DMS 273 treated with DMSO at 0.1 percent for 48 hours (cell line): ENCODE data around the gene RAB1B.
"Not testable (repeated sequence)": the region's sequence is repeated elsewhere in the genome, so short reads cannot be mapped to it uniquely, and the experiment has no call there.

Source experiments
- DNase-seq: peaks from one replicate; lab custom pipeline; 2025; lab: John Stamatoyannopoulos, UW

Gene RAB1B

DNA sequence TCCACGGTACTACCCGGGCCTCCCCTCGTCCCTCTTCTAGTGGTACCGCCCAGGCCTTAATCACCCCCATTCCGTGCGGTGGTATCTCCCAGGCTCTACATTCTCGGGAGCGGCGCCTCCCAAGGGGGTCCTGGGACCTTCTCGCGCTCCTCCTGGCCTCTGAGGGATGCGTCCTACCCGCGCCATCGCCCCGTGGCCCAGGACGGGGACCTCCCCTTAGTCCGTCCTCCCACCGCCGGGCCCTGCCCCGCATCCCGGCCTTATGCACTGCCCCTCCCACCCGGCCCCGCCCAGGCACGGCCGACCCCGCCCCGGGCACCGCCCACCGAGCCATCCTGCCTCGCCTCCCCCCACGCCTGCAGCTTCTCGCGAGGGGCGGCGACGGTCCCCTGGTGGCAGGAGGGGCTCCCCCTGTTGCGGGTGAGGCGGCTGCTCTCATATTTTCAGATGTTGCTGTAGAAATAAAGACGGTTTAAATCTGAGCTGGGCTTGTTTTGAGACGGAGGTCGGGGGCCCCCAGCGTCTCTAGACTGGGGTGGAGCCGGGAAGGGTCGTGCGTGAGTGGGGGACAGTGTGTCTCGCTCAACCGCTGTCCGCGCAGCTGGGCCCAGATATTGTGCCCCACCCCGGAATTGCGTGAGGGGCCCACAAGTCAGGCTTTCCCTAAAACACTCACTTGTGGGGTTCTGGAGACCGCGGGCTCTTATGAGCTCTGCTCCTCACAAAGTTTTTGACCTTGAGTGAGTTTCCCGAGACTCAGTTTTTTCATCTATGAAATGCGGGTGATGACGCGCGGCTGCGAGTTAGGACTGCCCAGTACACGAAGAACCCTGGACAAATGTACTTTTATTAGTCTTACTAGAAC is 828 bp upstream of the RAB1B start:
- no peak for DNase-seq

DNA sequence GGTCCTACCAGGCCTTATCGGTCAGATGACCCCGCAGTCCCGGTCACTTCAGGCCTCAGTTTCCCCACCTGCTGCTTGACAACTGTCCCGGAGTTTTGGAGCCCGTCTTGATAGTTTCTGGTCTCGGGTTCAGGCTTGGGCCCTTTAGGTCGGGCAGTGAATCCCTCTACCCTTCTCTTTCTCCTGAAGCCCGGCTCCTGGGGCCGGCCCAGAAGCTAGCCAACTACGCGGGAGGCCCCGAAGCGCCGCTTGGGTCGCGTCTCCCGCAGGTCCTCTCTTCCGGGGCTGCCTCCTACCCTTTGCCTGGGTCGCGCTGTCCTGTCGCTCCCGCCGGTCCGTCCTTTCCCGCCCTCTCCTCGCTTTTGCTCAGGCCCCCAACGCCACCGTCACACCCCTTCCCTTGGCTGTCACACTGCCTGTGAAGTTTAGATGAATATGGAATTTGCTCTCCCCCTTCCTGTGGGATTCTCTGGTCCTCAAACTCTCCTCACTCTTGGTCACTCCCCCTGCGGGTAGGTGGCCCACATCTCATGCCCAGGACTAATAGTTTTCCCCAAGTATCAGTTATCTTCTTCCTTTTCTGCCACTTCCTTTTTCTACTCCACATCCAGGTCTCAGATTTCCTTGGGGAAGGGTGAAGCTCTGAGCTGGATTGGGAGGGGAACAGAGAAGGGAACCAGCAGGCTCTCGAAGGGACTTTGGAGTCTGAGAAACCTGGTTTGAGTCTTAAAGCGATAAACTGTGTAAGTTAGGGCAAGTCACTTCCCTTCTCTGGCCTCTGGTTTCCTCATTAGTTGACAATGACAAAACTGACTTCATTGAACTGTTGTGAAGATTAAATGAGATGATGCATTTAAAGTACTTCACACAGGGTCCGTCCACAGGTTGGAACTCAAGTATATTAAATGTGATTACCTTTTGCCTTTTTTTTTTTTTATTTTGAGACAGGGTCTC is 790 bp downstream of the RAB1B start:
- no peak for DNase-seq

DNA sequence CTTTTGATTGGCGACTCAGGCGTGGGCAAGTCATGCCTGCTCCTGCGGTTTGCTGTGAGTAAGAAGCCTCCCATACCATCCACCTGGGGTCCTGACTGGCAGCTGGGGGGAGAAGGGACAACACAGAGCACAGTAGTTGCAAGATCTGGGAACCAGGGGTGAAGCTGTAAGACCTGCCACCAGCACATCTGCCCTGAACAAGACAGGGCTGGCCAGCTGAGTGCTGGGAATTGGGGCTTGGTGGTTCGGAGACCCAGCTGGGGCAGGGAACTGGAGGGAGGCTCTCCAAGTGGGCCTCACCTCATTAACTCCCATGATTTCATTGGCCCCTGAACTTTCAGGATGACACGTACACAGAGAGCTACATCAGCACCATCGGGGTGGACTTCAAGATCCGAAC is 3.4 kb downstream of the RAB1B start:
- no peak for DNase-seq

GRCh38 chr11:66272596-66272995 is 4.2 kb downstream of the RAB1B start:
- DNase-seq = no peak

DNA sequence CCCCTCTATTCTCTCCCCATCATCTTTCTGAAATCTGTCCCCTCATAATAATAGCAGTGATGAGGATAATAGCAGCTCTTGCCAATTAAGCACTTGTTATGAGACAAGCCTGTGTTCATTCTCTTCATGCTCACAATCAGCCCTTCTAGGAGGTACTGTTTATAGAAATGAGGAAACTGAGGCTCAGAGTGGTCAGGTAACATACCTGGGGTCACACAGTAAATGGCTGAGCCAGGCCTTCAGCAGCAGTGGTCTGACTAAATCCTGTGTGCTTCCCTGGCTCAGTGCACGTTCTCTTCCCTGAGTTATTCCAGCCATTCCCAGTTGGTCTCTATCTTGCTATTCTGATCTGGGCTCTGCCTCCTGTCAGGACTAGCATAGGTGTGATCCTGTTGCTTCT is 5.8 kb downstream of the RAB1B start:
- no peak for DNase-seq

DNA sequence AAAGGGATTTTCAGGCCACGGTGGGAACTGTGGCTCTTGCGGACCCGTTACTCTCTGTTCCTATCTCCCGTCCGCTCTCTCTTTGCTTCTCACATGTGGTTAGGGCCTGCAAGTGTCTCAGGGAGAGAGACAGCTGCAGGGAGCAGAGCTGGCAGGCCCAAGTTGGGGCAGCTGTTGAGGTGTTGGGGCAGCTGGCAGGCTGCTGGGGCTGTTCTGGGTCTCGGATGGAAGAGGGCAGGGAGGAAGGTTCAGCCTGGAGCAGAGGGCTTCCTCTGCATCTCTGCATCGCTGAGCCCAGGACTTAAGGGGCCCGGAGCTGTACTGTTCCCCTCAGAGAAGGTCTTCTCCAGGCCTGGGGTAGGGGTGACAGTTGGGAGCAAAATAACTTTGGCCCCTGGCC is 7.0 kb downstream of the RAB1B start:
- peak; percentile 22 for DNase-seq

- DNase-seq = no peak
Observed at GRCh38 chr11:66275984-66276612, 7.7 kb downstream of the RAB1B start.

GRCh38 chr11:66276619-66277018 is 8.2 kb downstream of the RAB1B start:
- DNase-seq = not testable (repeated sequence)

- not testable (repeated sequence) for DNase-seq
Observed at GRCh38 chr11:66277064-66277463, 8.6 kb downstream of the RAB1B start.

DNA sequence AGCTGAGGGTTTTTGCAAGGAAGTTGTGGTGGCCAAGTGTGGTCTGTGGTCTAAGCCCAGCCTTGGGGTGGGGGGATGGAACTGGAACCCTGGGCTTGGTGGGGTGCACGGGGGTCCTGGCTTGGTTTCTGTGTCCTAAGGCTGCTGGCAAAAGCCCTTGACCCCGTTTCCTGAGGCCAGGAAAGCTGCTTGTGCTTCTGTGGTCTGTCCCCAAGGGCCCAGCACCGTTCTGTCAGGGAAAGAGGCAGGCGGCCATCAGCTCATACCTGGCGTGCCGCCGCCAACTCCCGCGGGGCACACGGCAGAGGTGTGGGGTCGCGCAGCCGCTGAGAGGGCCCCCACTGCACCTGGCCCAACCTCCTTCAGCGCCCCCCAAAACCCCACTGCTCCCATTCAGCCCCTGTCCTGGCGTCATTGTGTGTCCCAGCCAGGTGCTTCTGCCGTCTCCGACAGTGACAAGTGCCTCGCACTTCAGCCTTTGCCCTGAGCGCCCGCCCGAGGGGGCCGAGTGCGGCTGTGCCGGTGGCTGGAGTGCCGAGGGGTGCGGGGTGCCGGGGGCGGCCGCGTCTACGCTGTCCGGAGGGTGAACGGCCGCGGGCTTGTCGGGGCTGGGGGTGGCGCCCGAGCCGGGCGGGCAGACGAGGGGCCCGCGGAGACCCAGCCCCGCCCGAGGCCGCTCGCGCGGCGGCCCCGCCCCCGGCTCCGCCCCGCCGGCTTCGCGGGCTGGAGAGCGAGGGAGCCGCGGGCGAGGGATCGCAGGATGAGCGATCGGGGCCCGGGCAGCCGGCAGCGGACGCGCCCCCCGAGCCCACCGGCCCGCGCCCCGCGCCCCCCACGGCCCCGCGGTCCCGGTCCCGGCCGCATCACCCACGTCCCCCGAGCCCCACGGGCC is 9.3 kb downstream of the RAB1B start, which contains the start of gene CNIH2:
Gene CNIH2 (plus strand): TSS at position 705 of the 892 bp plus-strand sequence. CDS start 282 bp downstream, outside the sequence.
- DNase-seq = no peak

GRCh38 chr11:66278363-66279091 is 10.1 kb downstream of the RAB1B start:
- no peak for DNase-seq

DNA sequence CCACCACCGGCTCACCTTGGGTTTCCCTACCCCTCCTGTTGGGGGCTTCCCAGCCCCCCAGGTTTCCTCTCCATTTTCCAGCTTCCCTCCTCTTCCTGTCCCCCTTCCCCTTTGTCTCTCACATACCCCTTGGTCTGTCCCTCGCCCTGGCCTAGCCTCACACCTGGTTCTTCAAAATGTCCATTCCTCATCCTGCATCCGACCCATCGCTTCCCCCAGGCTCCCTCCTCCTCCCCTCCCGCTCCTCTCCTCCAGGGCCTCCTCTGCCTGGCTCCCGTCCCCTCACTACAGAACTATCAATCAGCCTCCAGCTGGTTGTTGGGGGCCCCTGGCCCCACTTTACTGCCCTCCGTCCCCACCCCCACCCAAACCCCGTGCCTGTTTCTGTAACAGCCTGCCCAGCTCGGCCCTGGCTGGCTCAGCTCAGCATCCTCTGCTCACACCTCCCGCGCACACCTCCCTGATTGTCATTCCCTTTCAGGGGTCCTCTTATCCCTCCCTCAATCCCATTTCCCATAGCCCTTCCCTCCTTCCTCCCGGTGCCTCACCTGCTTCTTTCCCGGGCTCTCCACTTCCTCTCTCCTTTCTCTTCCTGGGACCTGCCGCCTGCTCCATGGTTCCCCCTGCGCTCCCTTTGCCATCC is 10.8 kb downstream of the RAB1B start:
- no peak for DNase-seq

GRCh38 chr11:66280428-66280827 is 12.0 kb downstream of the RAB1B start:
- no peak for DNase-seq

- DNase-seq = no peak
Observed at GRCh38 chr11:66281001-66281400, 12.6 kb downstream of the RAB1B start.

- no peak for DNase-seq
Observed at GRCh38 chr11:66281776-66282467, 13.5 kb downstream of the RAB1B start.

- peak; percentile 82 for DNase-seq
Observed at GRCh38 chr11:66282468-66283455, 14.3 kb downstream of the RAB1B start.

DNA sequence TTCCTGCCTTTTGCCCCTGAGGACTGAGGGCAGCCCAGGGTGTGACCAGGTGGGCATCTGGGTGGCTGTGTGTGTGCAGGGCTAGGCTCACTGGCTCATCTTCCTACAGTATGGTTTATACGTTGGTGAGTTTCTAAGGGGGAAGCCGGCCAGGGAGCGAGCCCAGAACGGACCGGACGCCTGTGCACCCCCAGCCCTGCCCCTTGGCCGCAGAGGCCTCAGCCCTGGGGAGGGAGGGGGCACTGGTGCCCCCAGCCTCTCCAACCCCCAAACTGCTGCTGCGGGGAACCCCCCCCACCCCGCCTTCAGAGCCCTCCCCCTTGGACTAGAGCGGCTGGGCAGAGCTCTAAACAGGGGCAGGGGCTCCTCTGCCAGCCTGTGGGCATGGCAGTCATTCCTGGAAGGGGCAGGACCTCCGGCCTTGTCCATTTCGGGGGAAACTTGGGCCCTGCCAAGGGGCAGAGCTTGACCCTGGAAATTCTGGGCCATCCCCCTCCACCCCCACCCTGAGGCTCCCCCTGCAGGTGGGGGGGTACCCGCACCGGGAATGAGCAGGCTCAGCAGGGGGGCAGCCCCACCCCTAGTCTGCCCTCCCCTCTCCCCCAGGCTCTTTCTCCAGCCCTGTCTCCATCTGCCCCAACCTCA is 15.1 kb downstream of the RAB1B start:
- no peak for DNase-seq
